H1 (cell line): ENCODE measurements around the gene MAP3K6. TPM values are rescaled to one million over a fixed set of nuclear protein-coding genes. Genes with fewer than 3 reads are reported as not detected.

Experiments
- CTCF ChIA-PET: fragments of 300-600 bp; sonication (Branson Sonifier 250); formaldehyde crosslinking; loops from one replicate; lab custom pipeline; 2021; ENCODE audit not compliant: partially characterized antibody; lab: Charles Lee
- POLR2A ChIA-PET: fragments of 300-600 bp; sonication (Branson Sonifier 250); formaldehyde crosslinking; loops from one replicate; lab custom pipeline; 2021; ENCODE audit warnings: inconsistent platforms; ENCODE audit not compliant: partially characterized antibody; lab: Charles Lee
- DNase-seq, 2 experiments: peaks; one replicate each; pipeline versions ENCODE4 v3.0.0 to v3.0.0-alpha.2; 2010 to 2022; ENCODE audit warnings: low spot score in 2 of 2, low read depth in 1 of 2, mixed read lengths in 1 of 2
- FAIRE-seq: peaks from 2 replicates; lab custom pipeline; 2011; peaks lifted over from hg19 to GRCh38; lab: Jason Lieb, UNC
- H2AFZ ChIP-seq: 2 replicates; pipeline ENCODE4 v1.8.1; 2012; ENCODE audit warnings: low read length, inconsistent platforms
- H2AK5ac ChIP-seq: 2 replicates; pipeline ENCODE4 v1.6.1; 2013; ENCODE audit warnings: low read depth, low read length
- H2BK120ac ChIP-seq: replicated peaks from 2 replicates; pipeline ENCODE3; 2013; ENCODE audit warnings: low read depth, low read length, inconsistent platforms
- H2BK12ac ChIP-seq: 2 replicates; pipeline ENCODE4 v1.6.1; 2013; ENCODE audit warnings: low read depth, low read length
- H2BK15ac ChIP-seq: 2 replicates; pipeline ENCODE4 v1.6.1; 2013; ENCODE audit warnings: low read length
- H2BK20ac ChIP-seq: 2 replicates; pipeline ENCODE4 v1.6.1; 2013; ENCODE audit warnings: low read length
- H2BK5ac ChIP-seq: 2 replicates; pipeline ENCODE4 v1.6.1; 2013; ENCODE audit warnings: low read depth, low read length
- H3K14ac ChIP-seq: 2 replicates; pipeline ENCODE4 v1.6.1; 2013; ENCODE audit warnings: inconsistent platforms; ENCODE audit not compliant: insufficient read length
- H3K18ac ChIP-seq: 2 replicates; pipeline ENCODE4 v1.6.1; 2013; ENCODE audit warnings: low read length; ENCODE audit errors: extremely low read depth
- H3K23ac ChIP-seq: 2 replicates; pipeline ENCODE4 v1.6.1; 2013; ENCODE audit warnings: inconsistent platforms; ENCODE audit not compliant: insufficient read length
- H3K23me2 ChIP-seq: 2 replicates; pipeline ENCODE4 v1.6.1; 2013; ENCODE audit warnings: low read depth, low read length
- H3K27ac ChIP-seq: 2 replicates; pipeline ENCODE4 v1.6.1; 2011; ENCODE audit warnings: low read depth, low read length, inconsistent platforms
- H3K27me3 ChIP-seq, 4 experiments: replicated peaks in 1 of 4; 1 replicate in 1 of 4; 2 replicates in 3 of 4; pipeline versions ENCODE4 v1.6.1 to v1.8.1; 2011 to 2013; ENCODE audit warnings: low read length in 3 of 4, mild to moderate bottlenecking in 3 of 4, inconsistent platforms in 2 of 4, mixed read lengths in 2 of 4, moderate library complexity in 1 of 4; ENCODE audit not compliant: control insufficient read depth in 3 of 4, insufficient read depth in 3 of 4; ENCODE audit errors: extremely low read depth in 1 of 4
- H3K36me3 ChIP-seq, 4 experiments: 2 replicates each; pipeline versions ENCODE4 v1.6.1 to v1.8.1; 2011 to 2013; ENCODE audit warnings: mild to moderate bottlenecking in 4 of 4, low read length in 3 of 4, moderate library complexity in 2 of 4, control low read depth in 1 of 4, inconsistent platforms in 1 of 4; ENCODE audit not compliant: insufficient read depth in 4 of 4, control insufficient read depth in 2 of 4
- H3K4ac ChIP-seq: replicated peaks from 2 replicates; pipeline ENCODE3; 2013; ENCODE audit warnings: low read length, low read depth, mixed read lengths, inconsistent platforms; ENCODE audit not compliant: insufficient read length
- H3K4me1 ChIP-seq, 4 experiments: replicated peaks in 1 of 4; 1 replicate in 1 of 4; 2 replicates in 3 of 4; pipeline versions ENCODE4 v1.6.1 to v1.8.1; 2011 to 2013; ENCODE audit warnings: low read length in 3 of 4, inconsistent platforms in 2 of 4, mixed read lengths in 1 of 4; ENCODE audit not compliant: insufficient read depth in 4 of 4, control insufficient read depth in 3 of 4
- H3K4me2 ChIP-seq, 2 experiments: 2 replicates each; pipeline versions ENCODE4 v1.6.1 to v1.8.1; 2011 to 2013; ENCODE audit warnings: low read depth in 2 of 2, low read length in 2 of 2, control low read depth in 1 of 2, inconsistent platforms in 1 of 2, mild to moderate bottlenecking in 1 of 2; ENCODE audit not compliant: insufficient read depth in 1 of 2
- H3K4me3 ChIP-seq, 4 experiments: fragments of 200-600, 300-600 bp in 1 of 4; sonication (generic), shearing (Covaris generic), sonication (Bioruptor Twin) in 1 of 4; 2 replicates each; pipeline versions ENCODE4 v1.5.1 to v1.8.1; 2011 to 2016; ENCODE audit warnings: low read length in 4 of 4, low read depth in 3 of 4, control low read depth in 2 of 4, inconsistent platforms in 2 of 4, mild to moderate bottlenecking in 2 of 4, mixed read lengths in 1 of 4, moderate library complexity in 1 of 4; ENCODE audit not compliant: insufficient read depth in 2 of 4; ENCODE audit errors: extremely low read depth in 1 of 4
- H3K56ac ChIP-seq: replicated peaks from 2 replicates; pipeline ENCODE3; 2013; ENCODE audit warnings: low read depth, mild to moderate bottlenecking, mixed read lengths, low read length, inconsistent platforms; ENCODE audit not compliant: insufficient read length
- H3K79me1 ChIP-seq: 2 replicates; pipeline ENCODE4 v1.6.1; 2013; ENCODE audit warnings: low read depth, low read length, control low read depth
- H3K79me2 ChIP-seq, 2 experiments: 2 replicates each; pipeline versions ENCODE4 v1.6.1 to v1.8.1; 2012 to 2013; ENCODE audit warnings: low read length in 2 of 2, mild to moderate bottlenecking in 2 of 2, inconsistent platforms in 1 of 2; ENCODE audit not compliant: insufficient read depth in 2 of 2, control insufficient read depth in 1 of 2
- H3K9ac ChIP-seq, 4 experiments: replicated peaks in 1 of 4; 1 replicate in 1 of 4; 2 replicates in 3 of 4; pipeline versions ENCODE4 v1.6.1 to v1.8.1; 2011 to 2013; ENCODE audit warnings: low read depth in 3 of 4, low read length in 3 of 4, control low read depth in 2 of 4, mild to moderate bottlenecking in 2 of 4, moderate library complexity in 2 of 4, inconsistent platforms in 1 of 4; ENCODE audit errors: extremely low read depth in 1 of 4
- H3K9me3 ChIP-seq, 2 experiments: 2 replicates each; pipeline versions ENCODE4 v1.6.1 to v1.8.1; 2012 to 2013; ENCODE audit warnings: mild to moderate bottlenecking in 2 of 2, moderate library complexity in 2 of 2, control low read depth in 1 of 2, inconsistent platforms in 1 of 2, low read depth in 1 of 2, low read length in 1 of 2, mixed read lengths in 1 of 2; ENCODE audit not compliant: insufficient read depth in 2 of 2
- H4K20me1 ChIP-seq, 2 experiments: replicated peaks in 1 of 2; 2 replicates each; pipeline versions ENCODE3 to v1.8.1; 2011 to 2013; ENCODE audit warnings: inconsistent platforms in 2 of 2, low read length in 2 of 2, mild to moderate bottlenecking in 1 of 2; ENCODE audit not compliant: insufficient read depth in 2 of 2, control insufficient read depth in 1 of 2
- H4K5ac ChIP-seq: 2 replicates; pipeline ENCODE4 v1.6.1; 2013; ENCODE audit warnings: low read length, low read depth, mixed read lengths, inconsistent platforms; ENCODE audit not compliant: insufficient read length
- H4K8ac ChIP-seq: 2 replicates; pipeline ENCODE4 v1.8.0; 2013; ENCODE audit warnings: mild to moderate bottlenecking, moderate library complexity, low read length, inconsistent platforms; ENCODE audit not compliant: insufficient read depth; ENCODE audit errors: extremely low read depth
- H4K91ac ChIP-seq: replicated peaks from 2 replicates; pipeline ENCODE3; 2013; ENCODE audit warnings: low read length, mixed read lengths, inconsistent platforms; ENCODE audit not compliant: insufficient read length
- BRCA1 ChIP-seq: IDR thresholded peaks from 2 replicates; pipeline ENCODE4 v1.6.1; 2012; ENCODE audit warnings: low read depth, low read length, improper control_type of control experiment
- EZH2 ChIP-seq: fragments of 200-600 bp; sonication (generic); IDR thresholded peaks from 2 replicates; pipeline ENCODE4 v1.7.1; 2012; ENCODE audit warnings: low read depth, mild to moderate bottlenecking, moderate library complexity, low read length, inconsistent platforms; ENCODE audit not compliant: severe bottlenecking
- JUND ChIP-seq: IDR thresholded peaks from 2 replicates; pipeline ENCODE4 v1.6.1; 2011; ENCODE audit warnings: mild to moderate bottlenecking, improper control_type of control experiment, low read length
- POLR2AphosphoS5 ChIP-seq: IDR thresholded peaks from 2 replicates; pipeline ENCODE4 v1.6.1; 2011; ENCODE audit warnings: low read depth, low read length
- TAF1 ChIP-seq: IDR thresholded peaks from 2 replicates; pipeline ENCODE4 v1.6.1; 2011; ENCODE audit warnings: mild to moderate bottlenecking, low read depth, low read length
- WGBS, 2 experiments: shearing (Covaris generic) in 1 of 2; methylation state at CpG; one replicate each; pipeline versions ENCODE4 v1.1.6 to v1.1.7; 2013 to 2015; ENCODE audit warnings: low lambda C conversion rate in 2 of 2, mixed read lengths in 2 of 2, inconsistent platforms in 1 of 2, low coverage in 1 of 2, missing lambda C conversion rate in 1 of 2; ENCODE audit not compliant: insufficient replicate concordance in 2 of 2, insufficient coverage in 1 of 2, insufficient read length in 1 of 2; ENCODE audit errors: extremely low coverage in 1 of 2, missing lambda C conversion rate in 1 of 2; 5-methylcytosine and 5-hydroxymethylcytosine counted together
- polyA plus RNA-seq, 7 experiments: library from polyadenylated mRNA; depleted of rRNA in 3 of 7; stranded (reverse) in 5 of 7; unstranded in 2 of 7; fragments of >200 nt in 5 of 7; fragments of 200-250 nt in 2 of 7; gene quantifications; 1 replicate in 5 of 7; 2 replicates in 1 of 7; 4 replicates in 1 of 7; pipeline versions ENCODE4 v1.2.1 to v1.2.3, GENCODE V29; 2011 to 2013; ENCODE audit warnings: missing spikeins in 2 of 7, mixed read lengths in 2 of 7
- total RNA-seq: library from RNA; stranded (reverse); fragmentation: NEBNext Ultra II Directional; extraction: Animal tissue kit (Norgen Biotek cat#: 25700); gene quantifications from 2 replicates; pipeline ENCODE4 v1.2.1, GENCODE V29; 2021

MAP3K6 gene
- total and polyA plus RNA-seq, 2 of the 8 experiments (the other 6 are each of a cell fraction or from before 2014, with no cell fraction given), result 7.4 to 7.6 TPM

- Histone ChIP-seq H3K36me3 (peaks cover 29 to 75% (median 56%) of the 10 kb centered on the region in 4 experiments), H3K79me1 (no peaks in the 10 kb centered on the region; the same call in 1 of the 2 replicates), H3K18ac (no peak overlapping the region), H3K4me3 (no peak overlapping the region), H3K14ac (no peak overlapping the region), H3K23me2 (no peaks in the 10 kb centered on the region), H2BK12ac (no peak overlapping the region), H3K9ac (no peak overlapping the region), H4K5ac (no peak overlapping the region), H3K27me3 (no peaks in the 10 kb centered on the region), H3K27ac (no peak overlapping the region), H3K79me2 (no peaks in the 10 kb centered on the region; a peak in 1 of 4 replicates), H2BK15ac (no peak overlapping the region), H3K56ac (no peak overlapping the region), H4K91ac (no peak overlapping the region), H3K23ac (no peak overlapping the region), H2AK5ac (no peak overlapping the region), H3K4ac (no peak overlapping the region), H3K4me1 (0 out of 7 replicates have a peak, but pooled peaks cover 0 to 1% (median under 1%) of the 10 kb centered on the region in 4 experiments), H2BK5ac (no peak overlapping the region), H4K8ac (no peak overlapping the region), H2BK120ac (no peak overlapping the region), H2BK20ac (no peak overlapping the region), H3K9me3 (no peaks in the 10 kb centered on the region), H2AFZ (no peak overlapping the region), H3K4me2 (no peak overlapping the region), H4K20me1 (peaks cover 0 to 2% of the 10 kb centered on the region in 2 experiments)
- 95% methylated on average over 4 of the region's 4 CpGs; no CpG with 5 or more reads in 1 of the 2 experiments for WGBS, 2 experiments
- ChIA-PET POLR2A (interaction anchor here (1.4 kb wide), 1 partner anchor 14 kb away, joined by 4 read pairs; no protein-coding TSS in a partner anchor), CTCF (interaction anchor here (0.9 to 37.8 kb wide), 13 partner anchors 9 to 250 kb away, joined by 3 to 863 read pairs (median 5); partner anchors contain the start of gene AHDC1)
- no peak for DNase-seq
- TF ChIP-seq JUND (no peak), BRCA1 (no peak), EZH2 (no peak), TAF1 (no peak), POLR2AphosphoS5 (no peak)
- no peak for FAIRE-seq
Measured at GRCh38 chr1:27413004-27413403, 46.2 kb upstream of the MAP3K6 start.
